Measurements from ENCODE around the gene TSPY2.
"Not testable (repeated sequence)": the region's sequence is repeated elsewhere in the genome, so short reads cannot be mapped to it uniquely, and the experiment has no call there.

The TSPY2 gene, protein sequence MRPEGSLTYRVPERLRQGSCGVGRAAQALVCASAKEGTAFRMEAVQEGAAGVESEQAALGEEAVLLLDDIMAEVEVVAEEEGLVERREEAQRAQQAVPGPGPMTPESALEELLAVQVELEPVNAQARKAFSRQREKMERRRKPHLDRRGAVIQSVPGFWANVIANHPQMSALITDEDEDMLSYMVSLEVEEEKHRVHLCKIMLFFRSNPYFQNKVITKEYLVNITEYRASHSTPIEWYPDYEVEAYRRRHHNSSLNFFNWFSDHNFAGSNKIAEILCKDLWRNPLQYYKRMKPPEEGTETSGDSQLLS

DNA sequence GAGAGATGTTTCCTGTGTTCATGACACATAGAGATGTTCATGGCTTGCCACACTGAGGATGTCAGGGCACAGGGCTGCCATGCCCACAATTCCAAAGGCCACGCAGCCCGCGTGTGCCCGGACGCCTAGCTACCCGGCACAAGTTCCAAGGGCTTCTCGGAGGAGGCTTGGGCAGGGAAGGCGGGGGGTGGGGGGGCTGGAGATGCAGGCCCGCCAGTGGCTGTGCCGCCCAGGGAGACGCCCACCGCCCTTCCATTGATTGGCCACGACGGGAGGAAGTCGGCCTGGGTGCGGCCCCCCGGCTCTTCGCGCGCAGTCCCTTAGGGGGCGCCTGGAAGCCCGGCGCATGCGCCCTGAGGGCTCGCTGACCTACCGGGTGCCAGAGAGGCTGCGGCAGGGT is at the start of gene TSPY2:
Gene TSPY2, plus strand, starts transcription at position 301 of the 400 bp plus-strand sequence. Its CDS starts 46 bp downstream, at position 347.
- DNase-seq (ENCODE audit: low spot score) = not testable (repeated sequence)

DNA sequence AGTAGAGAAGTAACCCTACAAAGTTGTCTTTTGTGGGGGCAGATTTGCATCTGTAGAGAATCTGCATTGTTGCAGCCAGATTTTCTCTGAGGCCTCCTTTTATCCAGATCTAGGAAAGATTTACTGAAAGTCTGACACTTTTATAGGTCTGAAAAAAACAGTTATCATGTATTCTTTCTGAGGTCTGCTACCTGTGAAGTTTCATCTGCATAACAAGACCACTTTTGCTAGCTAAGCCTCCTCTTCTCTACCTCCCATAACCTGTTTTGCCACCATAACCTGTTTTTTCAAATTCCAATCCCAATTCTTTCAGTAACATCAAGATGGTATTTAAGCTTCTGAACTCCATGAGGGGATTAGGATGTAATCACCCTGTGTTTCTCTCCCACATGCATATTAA is 36.5 kb upstream of the TSPY2 start:
- DNase-seq (ENCODE audit: low spot score) = not testable (repeated sequence)

DNA sequence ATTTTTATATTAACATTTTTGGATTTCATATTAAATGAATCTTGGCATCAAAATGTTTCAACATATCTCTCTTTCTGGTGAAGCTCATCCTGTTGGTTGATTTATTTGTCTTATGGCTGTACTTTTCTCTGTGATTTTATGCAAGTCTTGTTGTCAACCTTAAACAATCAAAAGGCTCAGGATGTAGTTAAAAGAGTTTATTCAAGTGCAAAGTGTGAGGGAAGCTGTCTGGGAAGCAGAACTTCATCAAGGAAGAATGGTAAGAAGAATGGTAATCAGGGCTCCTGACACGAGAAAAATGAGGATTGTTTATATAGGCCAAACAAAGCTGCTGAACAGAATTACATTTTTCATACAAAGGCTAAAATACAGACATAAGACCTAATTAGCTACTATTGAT is 29.0 kb upstream of the TSPY2 start:
- DNase-seq (ENCODE audit: low spot score) = not testable (repeated sequence)

GRCh38 chrY:6269839-6270238 is 23.8 kb downstream of the TSPY2 start:
- not testable (repeated sequence) for DNase-seq (ENCODE audit: low spot score)

All from D341Med (cell line).